ENCODE data around the gene CNOT1. TPM values are rescaled to one million over a fixed set of nuclear protein-coding genes. Genes with fewer than 3 reads are reported as not detected.

CNOT1 gene
- total and polyA plus RNA-seq, 2 of the 4 experiments (the other 2 are of a cell fraction), result 85.5 to 357 TPM

GRCh38 chr16:58615280-58615679 is 14.3 kb downstream of the CNOT1 start:
- no peaks in the 10 kb centered on the region for H3K9me3 ChIP-seq (ENCODE audit: control insufficient read depth, insufficient read depth, low read length)
- no peak for TF ChIP-seq FOS (IDR thresholded peaks at IDR 0.05; ENCODE audit: low read depth, low read length)
- POLR2A ChIA-PET (ENCODE audit: unreplicated experiment), result no interaction called here
- no peak overlapping the region for H2BK5ac ChIP-seq (ENCODE audit: low read depth, low read length, poor library complexity, severe bottlenecking)
- no peak overlapping the region for H3K14ac ChIP-seq (replicated peaks; ENCODE audit: low read depth, low read length)
- no peak overlapping the region for H3K27ac ChIP-seq (ENCODE audit: insufficient read depth, low read length)
- BruUV-seq (replicated peaks), result no TSS peak
- ATAC-seq (ENCODE audit: low read depth), result peak; percentile 11; the same call in 1 of the 2 replicates
- WGBS, 2 experiments (ENCODE audit: extremely low coverage in 2 of 2, insufficient read length in 1 of 2), result no CpG with 5 or more reads among the region's 3 CpGs
- H3K4me2 ChIP-seq (ENCODE audit: low read depth, low read length), result no peak overlapping the region
- H2AFZ ChIP-seq (replicated peaks; ENCODE audit: low read length, poor library complexity), result no peak overlapping the region
- peaks cover 28% of the 10 kb centered on the region for H3K36me3 ChIP-seq (ENCODE audit: control insufficient read depth, insufficient read depth, low read length)
- intact Hi-C loops (cut with micrococcal nuclease) (no loop called here), dilution Hi-C loops (cut with HindIII; ENCODE audit: low sequenced_read_pairs, unreplicated experiment) (no loop called here), in situ Hi-C loops (cut with MboI; ENCODE audit: low sequenced_read_pairs) (no loop called here)
- no peak overlapping the region for H4K8ac ChIP-seq (ENCODE audit: low read depth in 2 of 2, low read length in 2 of 2)
- no peak overlapping the region for H3K23ac ChIP-seq (ENCODE audit: low read depth, low read length)
- H2AK9ac ChIP-seq (replicated peaks; ENCODE audit: low read depth, low read length, poor library complexity), result no peak overlapping the region
- H3K4ac ChIP-seq (ENCODE audit: low read depth, low read length), result no peak overlapping the region
- no peak overlapping the region for H2AK5ac ChIP-seq (ENCODE audit: low read depth, low read length)
- H3K9me1 ChIP-seq (ENCODE audit: insufficient read depth, low read length), result peaks cover 12% of the 10 kb centered on the region; the same call in 1 of the 2 replicates
- no peak overlapping the region for H3K56ac ChIP-seq (ENCODE audit: extremely low read depth, insufficient read depth, low read length)
- no peak overlapping the region for H2BK20ac ChIP-seq (ENCODE audit: low read depth, low read length)
- peaks cover 57% of the 10 kb centered on the region for H4K20me1 ChIP-seq (ENCODE audit: insufficient read depth, low read length)
- no peak overlapping the region for H2BK120ac ChIP-seq (ENCODE audit: low read depth, low read length)
- no peak overlapping the region for H4K91ac ChIP-seq (ENCODE audit: insufficient read depth, low read depth, low read length)
- H3K79me1 ChIP-seq (ENCODE audit: low read depth in 1 of 2, low read length in 2 of 2), result peaks cover 14 to 58% of the 10 kb centered on the region in 2 experiments
- no peaks in the 10 kb centered on the region for H3K27me3 ChIP-seq (ENCODE audit: control insufficient read depth, insufficient read depth, low read length)
- no peak overlapping the region for H3K18ac ChIP-seq (ENCODE audit: low read depth, low read length)
- no peak overlapping the region for H2BK15ac ChIP-seq (ENCODE audit: low read depth, low read length)
- H3K9ac ChIP-seq (ENCODE audit: low read depth, low read length), result no peak overlapping the region
- peak; percentile 63 for DNase-seq
- CTCF ChIA-PET, result no interaction called here
- no peak overlapping the region for H4K5ac ChIP-seq (ENCODE audit: low read depth, low read length)
- H3K4me1 ChIP-seq (ENCODE audit: control insufficient read depth, insufficient read depth, low read length), result peaks cover 3% of the 10 kb centered on the region
- H3K4me3 ChIP-seq (ENCODE audit: insufficient read depth, low read depth, low read length), result no peak overlapping the region

Data from IMR-90 (cell line).